Measurements from ENCODE around the gene RND3. TPM values are rescaled to one million over a fixed set of nuclear protein-coding genes. Genes with fewer than 3 reads are reported as not detected.

RND3 gene
- total RNA-seq, 1 experiment from 2014 or later, result 45.3 TPM

DNA sequence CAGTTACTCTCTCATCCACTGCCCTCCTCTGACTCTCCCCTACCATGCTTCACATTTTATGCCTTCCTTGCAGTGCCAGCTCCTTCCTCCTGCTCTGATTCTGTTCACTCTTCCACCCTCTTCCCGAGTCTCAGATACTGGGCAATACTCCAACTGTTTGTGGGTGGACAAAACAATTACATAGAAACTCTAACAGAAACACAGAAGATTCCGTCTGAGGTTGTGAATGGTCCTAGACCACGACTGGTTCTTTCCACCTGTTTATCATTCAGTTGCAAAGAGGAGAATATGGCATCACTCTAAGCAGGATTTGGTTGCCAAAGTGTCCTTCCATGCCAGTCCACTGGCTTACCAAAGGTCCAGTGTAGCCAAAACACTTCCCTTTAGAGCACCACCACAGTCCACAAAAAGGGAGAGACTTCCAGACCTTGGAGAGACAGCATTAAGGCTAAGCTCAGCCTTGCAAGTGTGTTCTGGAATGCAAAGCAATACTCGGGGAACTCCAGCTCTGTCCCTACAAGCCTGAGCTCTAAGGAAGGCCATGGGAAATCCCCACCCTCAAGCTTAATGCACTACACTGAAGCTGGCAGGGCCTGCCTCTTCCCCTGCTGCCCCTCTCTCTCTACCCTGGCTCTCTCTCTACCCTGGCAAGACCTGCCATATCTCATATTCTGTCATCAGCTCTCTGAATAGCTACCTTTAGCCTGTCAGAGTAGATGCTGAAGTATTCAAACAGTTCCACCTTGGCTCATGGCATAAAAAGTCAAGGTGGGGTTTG, 33.6 kb upstream of the RND3 start:
- Histone ChIP-seq H3K27me3 (ENCODE audit: control insufficient read depth, insufficient read depth, low read length) (no peaks in the 10 kb centered on the region), H3K4me1 (ENCODE audit: control insufficient read depth, insufficient read depth, low read length) (no peaks in the 10 kb centered on the region), H3K9me3 (ENCODE audit: control insufficient read depth, insufficient read depth, low read depth, low read length) (no peaks in the 10 kb centered on the region), H3K36me3 (ENCODE audit: control insufficient read depth, insufficient read depth, low read length) (no peaks in the 10 kb centered on the region), H3K27ac (ENCODE audit: low read length) (no peak overlapping the region), H3K4me3 (ENCODE audit: low read depth in 2 of 2, low read length in 2 of 2) (no peak overlapping the region)
- ChIA-PET POLR2A (no interaction called here), CTCF (no interaction called here)
- TF ChIP-seq POLR2AphosphoS5 (IDR thresholded peaks at IDR 0.05; ENCODE audit: low read depth, low read length) (no peak), SIN3A (IDR thresholded peaks at IDR 0.05; ENCODE audit: borderline replicate concordance, insufficient read depth, low read depth, low read length) (no peak), TCF7L2 (IDR thresholded peaks at IDR 0.05; ENCODE audit: low read depth, low read length) (no peak)
- TF ChIP-seq, protein P1, sequence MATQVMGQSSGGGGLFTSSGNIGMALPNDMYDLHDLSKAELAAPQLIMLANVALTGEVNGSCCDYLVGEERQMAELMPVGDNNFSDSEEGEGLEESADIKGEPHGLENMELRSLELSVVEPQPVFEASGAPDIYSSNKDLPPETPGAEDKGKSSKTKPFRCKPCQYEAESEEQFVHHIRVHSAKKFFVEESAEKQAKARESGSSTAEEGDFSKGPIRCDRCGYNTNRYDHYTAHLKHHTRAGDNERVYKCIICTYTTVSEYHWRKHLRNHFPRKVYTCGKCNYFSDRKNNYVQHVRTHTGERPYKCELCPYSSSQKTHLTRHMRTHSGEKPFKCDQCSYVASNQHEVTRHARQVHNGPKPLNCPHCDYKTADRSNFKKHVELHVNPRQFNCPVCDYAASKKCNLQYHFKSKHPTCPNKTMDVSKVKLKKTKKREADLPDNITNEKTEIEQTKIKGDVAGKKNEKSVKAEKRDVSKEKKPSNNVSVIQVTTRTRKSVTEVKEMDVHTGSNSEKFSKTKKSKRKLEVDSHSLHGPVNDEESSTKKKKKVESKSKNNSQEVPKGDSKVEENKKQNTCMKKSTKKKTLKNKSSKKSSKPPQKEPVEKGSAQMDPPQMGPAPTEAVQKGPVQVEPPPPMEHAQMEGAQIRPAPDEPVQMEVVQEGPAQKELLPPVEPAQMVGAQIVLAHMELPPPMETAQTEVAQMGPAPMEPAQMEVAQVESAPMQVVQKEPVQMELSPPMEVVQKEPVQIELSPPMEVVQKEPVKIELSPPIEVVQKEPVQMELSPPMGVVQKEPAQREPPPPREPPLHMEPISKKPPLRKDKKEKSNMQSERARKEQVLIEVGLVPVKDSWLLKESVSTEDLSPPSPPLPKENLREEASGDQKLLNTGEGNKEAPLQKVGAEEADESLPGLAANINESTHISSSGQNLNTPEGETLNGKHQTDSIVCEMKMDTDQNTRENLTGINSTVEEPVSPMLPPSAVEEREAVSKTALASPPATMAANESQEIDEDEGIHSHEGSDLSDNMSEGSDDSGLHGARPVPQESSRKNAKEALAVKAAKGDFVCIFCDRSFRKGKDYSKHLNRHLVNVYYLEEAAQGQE (IDR thresholded peaks at IDR 0.05; ENCODE audit: insufficient read depth in 1 of 2, low read depth in 2 of 2, low read length in 1 of 2), result no peak
- TF ChIP-seq, protein P2, sequence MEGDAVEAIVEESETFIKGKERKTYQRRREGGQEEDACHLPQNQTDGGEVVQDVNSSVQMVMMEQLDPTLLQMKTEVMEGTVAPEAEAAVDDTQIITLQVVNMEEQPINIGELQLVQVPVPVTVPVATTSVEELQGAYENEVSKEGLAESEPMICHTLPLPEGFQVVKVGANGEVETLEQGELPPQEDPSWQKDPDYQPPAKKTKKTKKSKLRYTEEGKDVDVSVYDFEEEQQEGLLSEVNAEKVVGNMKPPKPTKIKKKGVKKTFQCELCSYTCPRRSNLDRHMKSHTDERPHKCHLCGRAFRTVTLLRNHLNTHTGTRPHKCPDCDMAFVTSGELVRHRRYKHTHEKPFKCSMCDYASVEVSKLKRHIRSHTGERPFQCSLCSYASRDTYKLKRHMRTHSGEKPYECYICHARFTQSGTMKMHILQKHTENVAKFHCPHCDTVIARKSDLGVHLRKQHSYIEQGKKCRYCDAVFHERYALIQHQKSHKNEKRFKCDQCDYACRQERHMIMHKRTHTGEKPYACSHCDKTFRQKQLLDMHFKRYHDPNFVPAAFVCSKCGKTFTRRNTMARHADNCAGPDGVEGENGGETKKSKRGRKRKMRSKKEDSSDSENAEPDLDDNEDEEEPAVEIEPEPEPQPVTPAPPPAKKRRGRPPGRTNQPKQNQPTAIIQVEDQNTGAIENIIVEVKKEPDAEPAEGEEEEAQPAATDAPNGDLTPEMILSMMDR (IDR thresholded peaks at IDR 0.05), result no peak
- DNase-seq (ENCODE audit: low read depth, low spot score) (no peak), ATAC-seq (peak; percentile 63; the same call in 1 of the 2 replicates)
- intact Hi-C loops (cut with micrococcal nuclease; ENCODE audit: unreplicated experiment) (no loop called here), in situ Hi-C loops (cut with HindIII; ENCODE audit: low pct_unique_long_range_greater_than_20kb, low sequenced_read_pairs) (no loop called here)
- BruUV-seq (replicated peaks), result no TSS peak

DNA sequence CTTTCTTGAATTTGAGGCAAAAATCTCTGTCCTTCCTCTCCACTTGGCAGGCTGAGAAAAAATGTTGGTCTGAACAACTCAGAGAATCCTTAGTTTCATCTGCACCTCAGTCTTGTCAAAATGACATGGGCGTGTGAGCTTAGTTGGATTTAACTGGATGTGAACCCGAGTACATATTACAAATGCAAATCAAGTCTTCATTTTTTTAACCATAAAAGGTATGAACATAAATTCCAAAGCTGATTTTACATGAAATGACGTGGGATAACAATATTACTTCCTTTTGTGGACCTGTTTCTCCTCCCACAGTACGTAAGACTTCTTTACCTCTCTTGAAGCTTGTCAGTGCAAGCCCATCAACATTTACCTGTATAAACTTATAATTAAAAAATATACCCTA, 32.6 kb upstream of the RND3 start:
- ChIA-PET POLR2A (no interaction called here), CTCF (no interaction called here)
- intact Hi-C loops (cut with micrococcal nuclease; ENCODE audit: unreplicated experiment), result no loop called here
- ATAC-seq (no peak), DNase-seq (ENCODE audit: low read depth, low spot score) (no peak)
- no peaks in the 10 kb centered on the region for H3K36me3 ChIP-seq (ENCODE audit: control insufficient read depth, insufficient read depth, low read length)
- in situ Hi-C loops (cut with HindIII; ENCODE audit: low pct_unique_long_range_greater_than_20kb, low sequenced_read_pairs), result no loop called here
- no peak overlapping the region for H3K4me3 ChIP-seq (ENCODE audit: low read depth in 2 of 2, low read length in 2 of 2)
- no peaks in the 10 kb centered on the region for H3K4me1 ChIP-seq (ENCODE audit: control insufficient read depth, insufficient read depth, low read length)
- H3K9me3 ChIP-seq (ENCODE audit: control insufficient read depth, insufficient read depth, low read depth, low read length), result no peaks in the 10 kb centered on the region
- no peak overlapping the region for H3K27ac ChIP-seq (ENCODE audit: low read length)
- no TSS peak for BruUV-seq (replicated peaks)
- no peaks in the 10 kb centered on the region for H3K27me3 ChIP-seq (ENCODE audit: control insufficient read depth, insufficient read depth, low read length)
- TF ChIP-seq SIN3A (IDR thresholded peaks at IDR 0.05; ENCODE audit: borderline replicate concordance, insufficient read depth, low read depth, low read length) (no peak), POLR2AphosphoS5 (IDR thresholded peaks at IDR 0.05; ENCODE audit: low read depth, low read length) (no peak), TCF7L2 (IDR thresholded peaks at IDR 0.05; ENCODE audit: low read depth, low read length) (no peak)
- TF ChIP-seq, protein P1 (IDR thresholded peaks at IDR 0.05; ENCODE audit: insufficient read depth in 1 of 2, low read depth in 2 of 2, low read length in 1 of 2), result no peak
- TF ChIP-seq, protein P2 (IDR thresholded peaks at IDR 0.05), result no peak
